DND-41 (cell line): ENCODE results near the gene TFF2.

Experiments
- EZH2 ChIP-seq: IDR thresholded peaks from 3 replicates; pipeline ENCODE4 v1.6.1; 2012; ENCODE audit warnings: borderline replicate concordance, low read depth, mild to moderate bottlenecking, moderate library complexity, low read length, inconsistent platforms; ENCODE audit not compliant: severe bottlenecking
- TF ChIP-seq, protein P1 (sequence below): IDR thresholded peaks from 2 replicates; pipeline ENCODE4 v1.5.1; 2012; ENCODE audit warnings: borderline replicate concordance, low read length, moderate library complexity, mild to moderate bottlenecking; ENCODE audit not compliant: poor library complexity, severe bottlenecking; ENCODE audit errors: extremely low read depth

DNA sequence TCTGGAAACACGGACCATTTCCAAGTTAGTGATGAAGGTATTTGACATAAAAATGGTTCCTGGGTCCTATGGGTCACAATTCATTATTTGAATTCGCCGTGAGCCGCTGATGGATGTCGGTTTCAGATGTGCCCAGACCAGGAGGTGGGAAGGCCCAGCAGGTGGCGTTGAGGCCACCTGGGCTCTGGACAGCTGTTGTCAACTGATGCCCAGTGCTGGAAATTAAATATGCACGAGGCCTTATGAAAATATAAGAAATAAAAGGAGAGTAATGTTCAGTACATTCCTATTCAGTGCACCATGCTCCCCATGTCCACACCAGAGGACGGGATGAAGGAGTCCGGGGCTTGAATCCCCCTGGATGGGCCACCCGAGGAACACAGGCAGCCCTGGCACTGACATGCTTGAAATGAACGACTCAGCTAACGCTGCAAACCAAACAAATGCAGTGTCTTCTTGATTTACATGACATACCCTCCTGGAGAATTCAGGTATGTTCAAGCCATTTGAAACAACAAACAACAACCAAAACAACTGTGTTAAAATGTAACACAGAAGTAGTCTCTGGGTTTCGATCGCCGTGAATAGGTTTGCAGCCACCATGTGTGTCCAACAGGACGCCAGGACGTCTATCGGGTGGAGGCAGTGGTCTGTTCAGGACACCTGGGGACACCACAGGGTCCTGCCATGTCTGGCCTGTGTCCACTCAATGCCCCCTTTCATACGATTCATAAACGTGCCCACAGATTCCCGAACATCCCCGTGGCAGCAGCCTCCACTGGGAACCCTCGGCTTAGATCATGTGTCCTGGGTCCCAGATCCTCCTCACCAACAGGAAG lies 41.7 kb downstream of the TFF2 start:
- TF ChIP-seq, protein P1, sequence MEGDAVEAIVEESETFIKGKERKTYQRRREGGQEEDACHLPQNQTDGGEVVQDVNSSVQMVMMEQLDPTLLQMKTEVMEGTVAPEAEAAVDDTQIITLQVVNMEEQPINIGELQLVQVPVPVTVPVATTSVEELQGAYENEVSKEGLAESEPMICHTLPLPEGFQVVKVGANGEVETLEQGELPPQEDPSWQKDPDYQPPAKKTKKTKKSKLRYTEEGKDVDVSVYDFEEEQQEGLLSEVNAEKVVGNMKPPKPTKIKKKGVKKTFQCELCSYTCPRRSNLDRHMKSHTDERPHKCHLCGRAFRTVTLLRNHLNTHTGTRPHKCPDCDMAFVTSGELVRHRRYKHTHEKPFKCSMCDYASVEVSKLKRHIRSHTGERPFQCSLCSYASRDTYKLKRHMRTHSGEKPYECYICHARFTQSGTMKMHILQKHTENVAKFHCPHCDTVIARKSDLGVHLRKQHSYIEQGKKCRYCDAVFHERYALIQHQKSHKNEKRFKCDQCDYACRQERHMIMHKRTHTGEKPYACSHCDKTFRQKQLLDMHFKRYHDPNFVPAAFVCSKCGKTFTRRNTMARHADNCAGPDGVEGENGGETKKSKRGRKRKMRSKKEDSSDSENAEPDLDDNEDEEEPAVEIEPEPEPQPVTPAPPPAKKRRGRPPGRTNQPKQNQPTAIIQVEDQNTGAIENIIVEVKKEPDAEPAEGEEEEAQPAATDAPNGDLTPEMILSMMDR = no peak
- no peak for TF ChIP-seq EZH2
